ENCODE data around the gene PAH.

- TF ChIP-seq POLR2AphosphoS5 (IDR thresholded peaks at IDR 0.05) = no peak
- no peak for TF ChIP-seq CTCF (IDR thresholded peaks at IDR 0.05)
These were observed 9.1 kb downstream of the PAH start for GRCh38 chr12:102907918-102908317.

All from breast epithelium (tissue), 3 donors.